T47D (cell line): Measurements from ENCODE around the gene NEK6.

Experiments
- DNase-seq, 2 experiments: peaks; one replicate each; pipeline versions ENCODE4 v3.0.0 to v3.0.0-alpha.2; 2011 to 2012; ENCODE audit warnings: low read depth in 1 of 2, low spot score in 1 of 2
- JUND ChIP-seq: IDR thresholded peaks from 2 replicates; pipeline ENCODE4 v1.6.1; 2012; ENCODE audit warnings: low read depth
- in situ Hi-C: cut with HindIII; loops from 2 replicates; pipeline ENCODE4 v1.10.0; 2016; ENCODE audit warnings: low sequenced_read_pairs, low pct_unique_long_range_greater_than_20kb

Gene NEK6

DNA sequence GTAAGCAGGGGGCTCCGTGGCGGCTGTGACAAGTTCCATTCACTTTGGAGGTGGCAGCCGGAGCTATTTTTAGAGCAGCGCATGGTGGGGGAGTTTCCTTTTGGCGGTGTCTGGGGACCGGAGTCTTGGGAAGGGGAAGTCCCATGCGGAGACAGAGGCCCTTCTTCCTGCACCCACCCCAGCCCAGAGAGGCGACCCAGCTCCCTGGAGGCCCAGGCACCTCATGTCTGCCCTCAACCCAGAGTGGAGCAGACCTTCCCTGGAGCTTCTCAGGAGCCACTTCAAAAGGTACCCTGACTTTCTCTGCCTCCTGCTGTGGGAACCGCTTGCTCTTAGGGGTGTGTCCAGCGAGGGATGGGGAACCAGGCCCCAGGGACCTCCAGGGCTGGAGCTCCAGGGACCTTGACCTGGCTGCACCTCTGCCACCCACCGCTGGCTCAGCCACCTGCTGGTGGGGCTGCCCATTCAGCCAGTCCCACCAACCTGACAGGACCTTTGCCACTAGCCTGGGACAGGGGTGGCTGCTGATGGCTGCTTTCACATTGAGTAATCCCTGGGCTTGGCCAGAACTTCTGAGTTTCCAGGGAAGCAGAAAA lies 34.1 kb downstream of the NEK6 start:
- no peak for TF ChIP-seq JUND
- in situ Hi-C loops, result no loop called here

GRCh38 chr9:124292696-124293593 lies 35.2 kb downstream of the NEK6 start:
- in situ Hi-C loops, result no loop called here
- no peak for TF ChIP-seq JUND
- no peak for DNase-seq

More for the DNA sequence above, 34.1 kb downstream of the NEK6 start:
- no peak for DNase-seq

- in situ Hi-C loops, result no loop called here
- DNase-seq, result no peak
- TF ChIP-seq JUND, result no peak
Observed at GRCh38 chr9:124293718-124294506, 36.2 kb downstream of the NEK6 start.

GRCh38 chr9:124295159-124295794 lies 37.5 kb downstream of the NEK6 start:
- TF ChIP-seq JUND, result no peak
- no peak for DNase-seq
- in situ Hi-C loops, result no loop called here

DNA sequence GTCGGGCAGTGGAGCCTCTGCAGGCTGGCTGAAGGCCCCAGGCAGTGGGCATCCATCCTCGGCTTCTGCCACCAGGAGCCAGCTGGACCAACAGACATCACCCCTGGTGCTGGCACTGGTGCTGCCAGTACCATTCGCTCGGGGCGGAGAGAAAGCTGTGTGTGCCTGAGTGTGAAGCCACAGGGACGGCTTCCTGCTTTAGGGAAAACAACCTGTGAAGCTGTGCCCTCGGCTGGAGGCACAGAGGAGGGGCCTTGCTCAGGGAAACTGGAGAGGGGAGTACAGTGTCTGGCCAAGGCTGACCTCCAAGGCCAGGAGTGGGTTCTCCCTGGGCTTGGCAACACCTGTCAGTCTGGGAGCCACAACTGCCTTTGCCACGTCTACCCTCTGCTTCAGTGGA lies 38.3 kb downstream of the NEK6 start:
- TF ChIP-seq JUND, result no peak
- in situ Hi-C loops, result no loop called here
- DNase-seq, result no peak

DNA sequence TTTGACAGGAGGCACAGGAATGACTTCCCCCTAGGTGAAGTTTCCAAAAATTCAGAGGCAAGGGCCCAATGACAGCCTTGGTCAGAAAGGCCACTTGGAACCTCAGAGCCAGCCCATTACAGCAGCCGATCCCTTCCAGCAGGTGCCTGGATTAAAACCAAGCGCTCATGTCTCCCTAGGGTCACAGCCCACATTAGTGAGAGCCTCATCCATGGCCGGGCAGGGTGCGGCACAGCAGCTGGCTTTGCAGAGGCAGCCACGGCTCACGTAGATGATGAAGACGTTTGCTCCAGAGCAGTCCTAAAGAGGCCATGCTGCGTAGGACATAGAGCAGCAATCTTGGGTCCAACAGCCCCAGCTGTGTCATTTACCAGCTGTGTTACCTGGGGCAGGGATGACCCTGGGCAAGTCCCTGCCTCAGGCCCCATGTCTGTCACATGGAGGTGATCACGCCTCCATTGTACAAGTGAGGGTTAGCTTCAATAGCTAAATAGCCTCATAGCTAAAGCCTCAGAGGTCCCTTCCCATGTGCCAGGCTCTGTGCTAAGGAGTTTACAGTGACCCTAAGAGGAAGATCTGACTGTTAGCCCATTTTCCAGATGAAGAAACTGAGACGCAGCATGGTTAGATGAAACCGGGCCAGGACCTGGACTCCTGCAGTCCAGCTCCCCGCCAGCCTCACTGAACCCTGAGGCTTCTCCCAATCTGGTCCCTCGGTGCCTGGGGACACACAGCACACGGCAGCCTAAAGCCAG lies 39.2 kb downstream of the NEK6 start:
- in situ Hi-C loops, result no loop called here
- TF ChIP-seq JUND, result no peak

GRCh38 chr9:124297551-124297901 lies 39.8 kb downstream of the NEK6 start:
- in situ Hi-C loops, result no loop called here
- DNase-seq, result peak; percentile 85 to 87
- TF ChIP-seq JUND, result peak; percentile 53; the same call in 1 of the 2 replicates

More for the DNA sequence above, 39.2 kb downstream of the NEK6 start:
- DNase-seq, result no peak

- DNase-seq, result no peak
- no peak for TF ChIP-seq JUND
- in situ Hi-C loops, result no loop called here
Observed at GRCh38 chr9:124297915-124298645, 40.3 kb downstream of the NEK6 start.

DNA sequence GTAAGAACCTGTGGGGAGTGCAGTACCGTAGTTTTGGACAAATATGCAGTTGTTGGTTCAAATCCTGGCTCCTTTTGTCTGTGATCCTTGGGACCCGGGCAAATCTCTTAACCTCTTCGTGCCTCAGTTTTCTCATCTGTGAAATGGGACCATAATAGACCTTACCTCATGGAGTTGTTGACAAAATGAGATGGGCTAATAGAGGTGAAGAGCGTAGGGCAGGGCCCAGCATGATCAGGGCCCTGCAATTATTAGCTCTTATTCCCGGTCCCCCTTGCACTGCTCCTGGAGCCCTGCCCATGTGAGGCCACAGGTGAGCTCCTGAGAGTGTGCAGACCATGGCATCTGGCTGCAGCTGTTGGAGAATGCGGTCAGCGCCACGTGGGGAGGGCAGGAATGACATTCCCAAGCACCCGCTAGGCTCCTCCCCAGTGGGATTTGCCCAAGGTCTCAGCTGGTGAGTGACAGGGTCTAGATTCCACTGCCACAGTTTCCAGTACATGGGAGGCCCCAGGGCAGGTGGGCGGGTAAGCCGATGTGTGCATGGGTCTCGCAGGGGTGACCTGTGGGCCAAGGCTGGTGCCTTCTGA lies 41.0 kb downstream of the NEK6 start:
- in situ Hi-C loops, result no loop called here
- no peak for TF ChIP-seq JUND
- no peak for DNase-seq

- DNase-seq, result no peak
- TF ChIP-seq JUND, result no peak
- in situ Hi-C loops, result no loop called here
Observed at GRCh38 chr9:124299515-124300090, 41.9 kb downstream of the NEK6 start.

- no peak for TF ChIP-seq JUND
- no peak for DNase-seq
- in situ Hi-C loops, result no loop called here
Observed at GRCh38 chr9:124300312-124300711, 42.6 kb downstream of the NEK6 start.
